ENCODE results near the gene TRMT11. TPM values are rescaled to one million over a fixed set of nuclear protein-coding genes. Genes with fewer than 3 reads are reported as not detected.

The TRMT11 gene
- total RNA-seq, 1 donor from 2014 or later, result 28.7 TPM

DNA sequence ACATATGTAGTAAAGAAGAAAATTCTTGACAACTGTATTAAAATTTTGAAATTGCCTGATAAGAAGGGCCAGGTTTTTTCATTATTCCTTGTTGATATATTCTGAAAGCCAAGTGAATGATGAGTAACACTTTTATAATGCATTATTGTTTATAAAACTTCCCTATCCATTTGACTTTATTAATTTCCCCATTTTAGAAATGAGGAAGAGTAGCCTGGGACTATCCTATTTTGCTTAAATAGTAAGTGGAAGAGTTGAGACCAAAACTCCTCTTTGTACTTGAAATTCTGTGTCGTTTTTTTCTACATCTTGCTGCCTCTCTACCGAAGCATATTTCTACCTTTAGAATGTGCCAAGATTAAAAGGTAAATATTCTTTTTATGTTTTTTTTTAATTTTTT, 39.7 kb downstream of the TRMT11 start:
- Histone ChIP-seq H3K4me3 (ENCODE audit: low read depth, low read length) (no peak overlapping the region), H3K27me3 (ENCODE audit: control insufficient read depth, insufficient read depth, low read length) (no peaks in the 10 kb centered on the region), H3K36me3 (ENCODE audit: control insufficient read depth, insufficient read depth, low read length) (peaks cover 4% of the 10 kb centered on the region)
- FAIRE-seq (no peak), DNase-seq (ENCODE audit: low read depth) (no peak)
- TF ChIP-seq, protein P1, sequence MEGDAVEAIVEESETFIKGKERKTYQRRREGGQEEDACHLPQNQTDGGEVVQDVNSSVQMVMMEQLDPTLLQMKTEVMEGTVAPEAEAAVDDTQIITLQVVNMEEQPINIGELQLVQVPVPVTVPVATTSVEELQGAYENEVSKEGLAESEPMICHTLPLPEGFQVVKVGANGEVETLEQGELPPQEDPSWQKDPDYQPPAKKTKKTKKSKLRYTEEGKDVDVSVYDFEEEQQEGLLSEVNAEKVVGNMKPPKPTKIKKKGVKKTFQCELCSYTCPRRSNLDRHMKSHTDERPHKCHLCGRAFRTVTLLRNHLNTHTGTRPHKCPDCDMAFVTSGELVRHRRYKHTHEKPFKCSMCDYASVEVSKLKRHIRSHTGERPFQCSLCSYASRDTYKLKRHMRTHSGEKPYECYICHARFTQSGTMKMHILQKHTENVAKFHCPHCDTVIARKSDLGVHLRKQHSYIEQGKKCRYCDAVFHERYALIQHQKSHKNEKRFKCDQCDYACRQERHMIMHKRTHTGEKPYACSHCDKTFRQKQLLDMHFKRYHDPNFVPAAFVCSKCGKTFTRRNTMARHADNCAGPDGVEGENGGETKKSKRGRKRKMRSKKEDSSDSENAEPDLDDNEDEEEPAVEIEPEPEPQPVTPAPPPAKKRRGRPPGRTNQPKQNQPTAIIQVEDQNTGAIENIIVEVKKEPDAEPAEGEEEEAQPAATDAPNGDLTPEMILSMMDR (IDR thresholded peaks at IDR 0.05; ENCODE audit: insufficient read depth, low read length, severe bottlenecking), result no peak

DNA sequence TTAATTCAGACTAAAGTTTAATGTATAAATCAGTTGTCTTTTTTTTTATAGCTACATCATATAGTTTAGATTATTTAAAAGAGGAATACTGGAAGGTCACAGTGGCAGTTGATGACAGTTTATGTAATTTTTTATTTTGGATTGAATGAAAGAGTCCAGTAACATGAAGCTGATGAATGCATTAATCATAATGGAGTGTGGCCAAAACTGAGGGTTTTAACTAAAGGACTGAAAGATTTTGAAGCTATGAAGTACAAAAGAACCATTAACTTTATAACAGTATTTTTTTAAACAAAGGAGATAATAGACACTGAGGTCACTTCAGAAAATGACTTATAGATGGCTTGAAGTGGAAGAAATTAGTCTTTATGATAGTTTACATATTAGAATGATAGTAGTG, 41.3 kb downstream of the TRMT11 start:
- FAIRE-seq (no peak), DNase-seq (ENCODE audit: low read depth) (no peak)
- TF ChIP-seq, protein P1 (IDR thresholded peaks at IDR 0.05; ENCODE audit: insufficient read depth, low read length, severe bottlenecking), result no peak
- peaks cover 4% of the 10 kb centered on the region for H3K36me3 ChIP-seq (ENCODE audit: control insufficient read depth, insufficient read depth, low read length)
- no peak overlapping the region for H3K4me3 ChIP-seq (ENCODE audit: low read depth, low read length)
- no peaks in the 10 kb centered on the region for H3K27me3 ChIP-seq (ENCODE audit: control insufficient read depth, insufficient read depth, low read length)

DNA sequence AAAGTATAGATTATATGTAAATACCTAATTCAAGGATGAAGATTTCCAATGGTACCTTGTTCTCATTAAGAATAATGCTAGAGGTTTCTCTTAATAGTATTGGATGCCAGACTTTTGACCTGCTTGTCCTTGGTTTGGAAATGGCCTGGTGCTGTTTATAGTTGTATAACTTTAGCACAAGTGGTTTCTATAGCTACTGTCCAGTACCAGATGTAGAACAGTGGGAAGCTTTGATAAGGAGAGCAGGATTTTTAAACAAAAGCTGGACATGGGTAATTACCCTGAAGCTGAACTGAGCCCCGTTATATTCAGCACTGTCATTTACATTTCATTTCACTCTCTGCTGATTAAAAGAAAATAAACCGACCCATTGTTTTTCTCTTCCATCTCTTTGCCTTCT, 43.7 kb downstream of the TRMT11 start:
- DNase-seq (ENCODE audit: low read depth), result no peak
- Histone ChIP-seq H3K27me3 (ENCODE audit: control insufficient read depth, insufficient read depth, low read length) (no peaks in the 10 kb centered on the region), H3K36me3 (ENCODE audit: control insufficient read depth, insufficient read depth, low read length) (peaks cover 1% of the 10 kb centered on the region), H3K4me3 (ENCODE audit: low read depth, low read length) (no peak overlapping the region)
- TF ChIP-seq, protein P1 (IDR thresholded peaks at IDR 0.05; ENCODE audit: insufficient read depth, low read length, severe bottlenecking), result no peak
- no peak for FAIRE-seq

DNA sequence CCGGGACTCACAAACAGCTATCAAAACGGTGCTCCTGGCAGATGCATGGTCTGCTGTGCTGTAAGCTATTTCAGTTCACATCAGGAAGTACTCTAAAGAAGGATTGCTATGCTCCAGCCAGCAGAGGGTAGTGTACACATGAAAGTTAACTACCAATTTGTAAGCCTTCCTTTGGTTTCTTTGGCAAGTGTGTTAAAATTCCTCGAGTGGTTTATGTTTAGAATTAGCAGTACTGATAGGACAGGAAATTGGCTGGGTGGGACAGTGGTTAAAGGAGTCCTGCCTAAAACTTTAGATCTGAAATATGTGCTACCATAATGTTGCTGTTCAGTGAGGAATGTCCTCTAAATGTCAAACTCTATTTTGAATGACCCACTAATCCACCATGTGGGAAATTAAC, 47.4 kb downstream of the TRMT11 start:
- TF ChIP-seq, protein P1 (IDR thresholded peaks at IDR 0.05; ENCODE audit: insufficient read depth, low read length, severe bottlenecking), result peak; percentile 62
- DNase-seq (ENCODE audit: low read depth), result peak; percentile 63
- H3K27me3 ChIP-seq (ENCODE audit: control insufficient read depth, insufficient read depth, low read length), result no peaks in the 10 kb centered on the region
- peak; percentile 18 for FAIRE-seq
- H3K36me3 ChIP-seq (ENCODE audit: control insufficient read depth, insufficient read depth, low read length), result no peaks in the 10 kb centered on the region
- H3K4me3 ChIP-seq (ENCODE audit: low read depth, low read length), result no peak overlapping the region

DNA sequence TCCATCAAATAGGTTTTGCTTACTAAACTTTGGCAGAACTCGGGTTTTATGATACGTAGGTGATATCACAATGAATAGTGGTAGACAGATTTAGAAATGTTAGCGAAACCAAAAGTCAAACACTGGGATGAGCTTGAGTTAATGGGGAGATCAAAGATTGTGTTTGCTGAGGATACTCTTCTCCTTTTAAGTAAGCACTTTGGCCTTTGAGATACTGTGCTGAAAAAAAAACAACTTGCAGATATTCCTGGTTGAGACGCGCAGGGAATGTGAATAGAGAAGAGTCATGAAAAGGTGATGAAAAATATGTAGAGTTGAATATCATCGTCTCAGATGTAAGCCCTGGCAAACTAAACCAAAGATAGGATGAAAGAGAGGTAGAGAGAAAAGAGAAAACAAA, 48.3 kb downstream of the TRMT11 start:
- H3K27me3 ChIP-seq (ENCODE audit: control insufficient read depth, insufficient read depth, low read length), result no peaks in the 10 kb centered on the region
- no peak overlapping the region for H3K4me3 ChIP-seq (ENCODE audit: low read depth, low read length)
- FAIRE-seq (no peak), DNase-seq (ENCODE audit: low read depth) (no peak)
- TF ChIP-seq, protein P1 (IDR thresholded peaks at IDR 0.05; ENCODE audit: insufficient read depth, low read length, severe bottlenecking), result no peak
- H3K36me3 ChIP-seq (ENCODE audit: control insufficient read depth, insufficient read depth, low read length), result no peaks in the 10 kb centered on the region

DNA sequence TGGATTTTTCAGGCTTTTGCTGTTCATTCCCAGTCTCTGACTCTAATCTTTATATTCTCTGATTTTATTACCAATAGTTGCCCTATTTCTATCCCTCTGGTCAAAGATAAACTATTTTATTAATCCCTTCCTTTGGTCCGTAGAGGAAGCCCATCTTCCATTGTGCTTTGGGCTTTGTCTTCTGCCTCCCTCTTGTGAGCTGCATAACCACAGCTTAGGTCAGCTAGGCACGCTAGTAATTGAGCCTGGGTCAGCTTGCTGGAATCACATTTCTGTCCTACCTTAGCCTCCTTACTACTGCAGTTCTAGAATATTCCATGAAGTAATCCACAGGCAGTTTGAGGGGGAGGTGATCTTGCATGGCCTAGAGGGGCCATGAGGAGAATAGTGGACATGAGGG, 49.4 kb downstream of the TRMT11 start:
- TF ChIP-seq, protein P1 (IDR thresholded peaks at IDR 0.05; ENCODE audit: insufficient read depth, low read length, severe bottlenecking), result no peak
- H3K36me3 ChIP-seq (ENCODE audit: control insufficient read depth, insufficient read depth, low read length), result no peaks in the 10 kb centered on the region
- no peaks in the 10 kb centered on the region for H3K27me3 ChIP-seq (ENCODE audit: control insufficient read depth, insufficient read depth, low read length)
- H3K4me3 ChIP-seq (ENCODE audit: low read depth, low read length), result no peak overlapping the region
- DNase-seq (ENCODE audit: low read depth) (no peak), FAIRE-seq (no peak)

All from bronchial epithelial cell (primary cell).